Stimulated activated CD8-positive, alpha-beta memory T cell treated with anti-CD3 and anti-CD28 coated beads, Interleukin-4, amount 100 ng/mL, for 48 hours (primary cell): ENCODE data around the gene CHST4.
"Not testable (repeated sequence)": the region's sequence is repeated elsewhere in the genome, so short reads cannot be mapped to it uniquely, and the experiment has no call there.

Experiments
- DNase-seq: peaks from one replicate; pipeline ENCODE4 v3.0.0-alpha.2; 2020

CHST4 gene

DNA sequence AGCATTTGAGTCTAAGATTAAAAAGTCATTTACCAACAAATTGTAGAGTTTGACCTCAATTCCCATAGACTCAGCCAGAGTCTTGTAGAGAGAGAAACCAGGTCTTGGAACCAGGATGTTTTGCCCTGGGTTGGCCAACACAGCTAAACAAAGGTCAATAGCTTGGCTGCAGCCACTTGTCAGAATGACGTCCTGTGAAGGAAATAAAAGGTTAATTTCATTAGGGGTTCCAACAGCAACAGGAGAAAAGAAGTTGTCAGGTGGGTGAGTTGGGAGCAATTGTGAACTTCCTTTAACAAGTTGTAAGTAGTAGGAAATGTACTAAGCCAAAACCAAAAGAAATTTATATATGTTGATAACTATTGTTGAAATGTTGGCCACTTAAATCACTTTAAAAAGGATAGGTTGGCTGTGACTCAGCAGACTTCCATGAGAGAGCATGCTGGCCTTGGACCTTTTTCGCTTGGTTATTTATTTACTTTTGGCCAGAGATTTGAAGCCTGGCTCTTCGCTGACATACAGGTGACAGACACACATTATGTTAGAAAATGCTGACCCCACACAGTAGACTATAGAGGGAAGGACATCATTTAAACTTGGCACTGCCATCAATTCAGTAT, 46.4 kb downstream of the CHST4 start:
- DNase-seq: no peak

DNA sequence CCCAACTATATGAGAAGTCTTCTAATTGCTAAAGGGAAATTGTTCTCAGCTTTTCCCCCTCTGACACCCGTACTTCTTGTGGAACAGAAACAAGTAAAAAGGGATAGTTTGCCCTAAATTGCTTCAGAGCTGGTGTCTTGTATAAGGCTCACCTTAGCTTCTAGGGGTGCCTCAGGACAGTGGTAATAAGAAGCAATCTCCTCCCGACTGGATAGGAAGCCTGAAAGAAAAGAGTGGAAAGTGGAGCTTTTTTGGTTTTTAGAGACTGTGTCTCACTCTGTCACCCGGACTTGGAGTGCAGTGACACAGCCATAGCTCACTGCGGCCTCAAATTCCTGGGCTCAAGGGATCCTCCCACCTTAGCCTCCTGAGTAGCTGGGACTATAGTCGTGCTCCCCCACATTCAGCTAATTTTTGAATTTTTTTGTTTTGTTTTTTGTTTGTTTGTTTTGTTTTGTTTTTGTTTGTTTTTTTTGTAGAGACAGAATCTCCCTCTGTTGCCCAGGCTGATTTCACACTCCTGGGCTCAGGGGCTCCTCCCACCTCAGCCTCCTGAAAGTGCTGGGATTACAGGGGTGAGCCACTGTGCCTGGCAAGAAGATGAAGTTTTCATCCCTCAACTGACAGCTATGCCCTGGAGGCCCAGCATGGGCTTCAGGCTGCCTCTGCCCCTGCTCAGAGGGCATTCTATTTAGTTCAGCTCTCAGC, 47.3 kb downstream of the CHST4 start:
- no peak for DNase-seq

DNA sequence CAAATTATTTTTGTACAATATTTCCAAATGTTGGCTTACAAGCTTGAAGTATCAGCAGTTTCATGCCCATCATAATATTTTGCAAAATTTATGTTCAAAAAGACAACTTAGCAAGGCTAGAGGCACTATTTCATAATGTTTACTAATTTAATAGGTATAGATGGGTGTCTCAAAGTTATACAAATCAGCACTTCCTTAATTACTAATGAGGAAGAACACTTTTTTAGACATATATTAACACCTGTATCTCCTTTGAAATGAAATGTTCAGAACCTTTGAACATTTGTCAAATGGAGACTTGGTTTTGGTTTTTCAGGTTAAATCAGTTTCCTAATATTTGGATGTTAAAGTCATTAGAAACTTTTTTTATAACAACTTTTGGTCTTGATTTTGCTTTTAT, 48.5 kb downstream of the CHST4 start:
- DNase-seq: no peak

DNA sequence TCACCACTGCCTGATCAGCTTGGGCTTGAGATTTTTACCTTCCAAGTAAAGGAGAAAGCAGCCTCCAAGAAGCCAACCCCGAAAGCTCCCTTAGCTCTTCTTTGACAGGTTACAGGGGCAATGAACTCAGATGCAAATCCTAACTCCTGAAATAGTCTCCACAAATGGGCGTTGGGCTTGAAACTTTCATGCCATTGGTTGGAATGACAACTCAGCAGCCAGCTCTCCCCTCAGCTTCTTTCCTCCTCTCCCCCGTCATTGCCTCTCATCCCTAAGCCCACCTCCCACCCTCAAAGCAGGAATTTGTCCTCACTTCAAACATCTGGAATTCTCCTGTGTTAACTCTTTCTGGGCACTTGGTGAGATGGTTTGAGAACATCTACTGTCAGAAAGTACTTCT, 50.7 kb downstream of the CHST4 start, which contains the start of gene TAT:
Gene TAT, minus strand, starts transcription at position 122 of the 400 bp plus-strand sequence. CDS start 677 bp downstream, outside the sequence.
- no peak for DNase-seq

DNA sequence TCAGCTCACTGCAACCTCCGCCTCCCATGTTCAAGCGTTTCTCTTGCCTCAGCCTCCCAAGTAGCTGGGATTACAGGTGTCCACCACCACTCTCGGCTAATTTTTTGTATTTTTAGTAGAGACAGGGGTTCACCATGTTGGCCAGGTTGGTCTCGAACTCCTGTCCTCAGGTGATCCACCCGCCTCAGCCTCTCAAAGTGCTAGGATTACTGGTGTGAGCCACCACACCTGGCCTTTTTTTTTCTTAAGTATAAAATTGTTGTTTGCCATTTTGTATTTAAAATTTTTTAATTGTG, 56.3 kb downstream of the CHST4 start:
- DNase-seq: not testable (repeated sequence)

DNA sequence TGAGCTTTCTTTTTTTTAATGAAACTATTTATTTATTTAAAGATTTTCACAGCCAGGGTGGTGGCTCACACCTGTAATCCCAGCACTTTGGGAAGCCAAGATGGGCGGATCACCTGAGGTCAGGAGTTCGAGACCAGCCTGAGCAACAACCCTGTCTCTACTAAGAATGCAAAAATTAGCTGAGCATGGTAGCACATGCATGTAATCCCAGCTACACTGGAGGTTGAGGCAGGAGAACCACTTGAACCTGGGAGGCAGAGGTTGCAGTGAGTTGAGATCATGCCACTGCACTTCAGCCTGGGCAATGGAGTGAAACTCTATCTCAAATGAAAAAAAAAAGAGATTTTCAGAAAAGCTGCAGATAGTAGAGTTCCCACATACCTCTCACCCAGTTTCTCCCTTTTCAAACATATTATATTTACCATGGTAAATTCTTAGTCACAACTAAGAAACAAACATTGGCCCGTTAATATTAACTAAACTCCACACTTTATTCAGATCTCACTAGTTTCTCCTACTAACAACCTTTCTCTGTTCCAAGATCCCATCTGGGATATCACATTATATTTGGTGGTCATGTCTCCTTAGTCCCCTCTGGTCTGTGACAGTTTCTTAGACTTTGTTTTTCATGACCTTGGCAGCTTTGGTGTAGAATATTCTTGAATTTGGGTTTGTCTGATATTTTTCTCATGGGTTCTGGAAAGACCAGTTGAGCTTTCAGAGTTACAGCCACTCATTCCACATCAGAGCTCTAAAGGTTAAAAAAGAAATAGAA, 58.5 kb downstream of the CHST4 start:
- DNase-seq: no peak

DNA sequence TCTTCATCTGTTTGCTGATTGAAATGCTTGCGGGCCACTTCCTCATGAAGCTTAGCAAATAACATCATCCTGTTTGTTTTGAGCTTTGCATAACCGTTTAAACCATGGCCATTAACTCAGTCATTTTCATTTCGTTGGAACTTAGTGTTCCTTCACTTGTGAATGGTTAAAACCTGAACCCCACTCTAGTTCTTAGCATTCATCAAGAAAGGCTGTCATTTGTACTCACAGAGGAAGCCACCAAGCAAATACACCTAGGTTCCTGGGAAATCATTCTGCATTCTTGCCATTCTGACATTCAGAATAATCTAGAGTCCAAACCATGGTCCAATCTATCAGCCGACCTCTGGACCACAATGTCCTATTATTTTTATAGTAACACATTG, 59.1 kb downstream of the CHST4 start:
- no peak for DNase-seq
